ENCODE data around the gene SETD2. TPM values are rescaled to one million over a fixed set of nuclear protein-coding genes. Genes with fewer than 3 reads are reported as not detected.

The SETD2 gene
- total and polyA plus RNA-seq, 2 experiments from 2014 or later: 11.9 to 37.8 TPM

DNA sequence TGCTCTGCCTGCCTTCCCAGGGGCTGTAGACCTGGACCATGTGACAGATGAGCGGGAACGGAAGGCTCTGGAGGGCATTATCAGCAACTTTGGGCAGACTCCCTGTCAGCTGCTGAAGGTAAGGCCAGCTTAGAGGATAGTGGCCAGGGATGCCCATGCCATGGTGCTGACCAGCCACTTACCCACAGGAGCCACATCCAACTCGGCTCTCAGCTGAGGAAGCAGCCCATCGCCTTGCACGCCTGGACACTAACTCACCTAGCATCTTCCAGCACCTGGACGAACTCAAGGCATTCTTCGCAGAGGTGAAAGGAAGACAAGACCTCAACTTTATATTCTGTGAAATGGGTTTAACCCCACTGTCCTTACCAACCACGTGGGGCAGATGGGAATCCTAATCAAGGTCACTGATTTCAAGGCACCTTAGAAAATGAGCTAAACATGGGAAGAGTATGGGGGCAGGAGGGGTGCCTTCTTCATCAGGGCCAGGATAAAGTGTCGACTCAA is 157.7 kb downstream of the SETD2 start:
- no peak for TF ChIP-seq EZH2 (IDR thresholded peaks at IDR 0.05; ENCODE audit: borderline replicate concordance)
- no peak for TF ChIP-seq EZH2phosphoT487 (IDR thresholded peaks at IDR 0.05; ENCODE audit: low read depth, severe bottlenecking, unreplicated experiment)
- TF ChIP-seq, protein P1, sequence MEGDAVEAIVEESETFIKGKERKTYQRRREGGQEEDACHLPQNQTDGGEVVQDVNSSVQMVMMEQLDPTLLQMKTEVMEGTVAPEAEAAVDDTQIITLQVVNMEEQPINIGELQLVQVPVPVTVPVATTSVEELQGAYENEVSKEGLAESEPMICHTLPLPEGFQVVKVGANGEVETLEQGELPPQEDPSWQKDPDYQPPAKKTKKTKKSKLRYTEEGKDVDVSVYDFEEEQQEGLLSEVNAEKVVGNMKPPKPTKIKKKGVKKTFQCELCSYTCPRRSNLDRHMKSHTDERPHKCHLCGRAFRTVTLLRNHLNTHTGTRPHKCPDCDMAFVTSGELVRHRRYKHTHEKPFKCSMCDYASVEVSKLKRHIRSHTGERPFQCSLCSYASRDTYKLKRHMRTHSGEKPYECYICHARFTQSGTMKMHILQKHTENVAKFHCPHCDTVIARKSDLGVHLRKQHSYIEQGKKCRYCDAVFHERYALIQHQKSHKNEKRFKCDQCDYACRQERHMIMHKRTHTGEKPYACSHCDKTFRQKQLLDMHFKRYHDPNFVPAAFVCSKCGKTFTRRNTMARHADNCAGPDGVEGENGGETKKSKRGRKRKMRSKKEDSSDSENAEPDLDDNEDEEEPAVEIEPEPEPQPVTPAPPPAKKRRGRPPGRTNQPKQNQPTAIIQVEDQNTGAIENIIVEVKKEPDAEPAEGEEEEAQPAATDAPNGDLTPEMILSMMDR (IDR thresholded peaks at IDR 0.05; ENCODE audit: poor library complexity): no peak
- Histone ChIP-seq H3K4me1 (ENCODE audit: insufficient read depth) (peaks cover 8% of the 10 kb centered on the region), H4K20me1 (ENCODE audit: insufficient read depth, poor library complexity, severe bottlenecking) (no peaks in the 10 kb centered on the region), H3K27me3 (no peaks in the 10 kb centered on the region), H3K9me2 (replicated peaks; ENCODE audit: insufficient read depth) (no peaks in the 10 kb centered on the region), H3K4me2 (no peak overlapping the region), H3K79me2 (no peaks in the 10 kb centered on the region), H2AFZ (no peak overlapping the region), H3K36me3 (replicated peaks; ENCODE audit: insufficient read depth, low read depth) (no peaks in the 10 kb centered on the region), H3K9me3 (ENCODE audit: low read depth) (no peaks in the 10 kb centered on the region), H3K4me3 (no peak overlapping the region), H3K27ac (no peak overlapping the region)
- no peak for DNase-seq (ENCODE audit: low spot score)
- WGBS (ENCODE audit: low lambda C conversion rate, missing lambda C conversion rate): 96% methylated on average over 9 of the region's 9 CpGs

DNA sequence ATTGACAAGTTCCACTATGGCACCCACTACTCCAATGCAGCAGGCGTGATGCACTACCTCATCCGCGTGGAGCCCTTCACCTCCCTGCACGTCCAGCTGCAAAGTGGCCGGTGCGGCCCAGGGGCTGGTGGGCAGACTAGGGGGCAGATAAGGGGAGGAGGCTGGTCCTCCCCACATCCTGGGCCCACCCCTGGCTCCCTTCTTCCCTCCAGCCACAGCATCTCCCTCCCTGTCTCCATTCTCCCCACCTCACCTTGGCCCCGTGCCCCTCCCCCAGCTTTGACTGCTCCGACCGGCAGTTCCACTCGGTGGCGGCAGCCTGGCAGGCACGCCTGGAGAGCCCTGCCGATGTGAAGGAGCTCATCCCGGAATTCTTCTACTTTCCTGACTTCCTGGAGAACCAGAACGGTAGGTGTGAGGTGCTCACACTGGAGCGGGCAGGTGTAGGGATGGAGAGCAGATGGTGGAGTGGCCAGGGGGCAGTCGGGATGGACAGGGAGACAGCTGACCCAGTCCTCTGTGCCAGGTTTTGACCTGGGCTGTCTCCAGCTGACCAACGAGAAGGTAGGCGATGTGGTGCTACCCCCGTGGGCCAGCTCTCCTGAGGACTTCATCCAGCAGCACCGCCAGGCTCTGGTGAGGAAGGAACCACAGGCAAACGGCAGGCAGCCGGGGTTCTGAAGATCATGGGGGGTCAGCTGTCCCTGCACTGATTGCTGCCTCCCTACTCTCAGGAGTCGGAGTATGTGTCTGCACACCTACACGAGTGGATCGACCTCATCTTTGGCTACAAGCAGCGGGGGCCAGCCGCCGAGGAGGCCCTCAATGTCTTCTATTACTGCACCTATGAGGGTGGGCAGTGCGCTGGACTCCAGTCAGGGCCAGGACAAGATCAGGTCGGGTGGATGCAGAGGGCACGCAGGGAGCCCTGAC is 158.4 kb downstream of the SETD2 start:
- Histone ChIP-seq H3K79me2 (no peaks in the 10 kb centered on the region), H3K4me3 (no peak overlapping the region), H4K20me1 (ENCODE audit: insufficient read depth, poor library complexity, severe bottlenecking) (no peaks in the 10 kb centered on the region), H3K27me3 (no peaks in the 10 kb centered on the region), H3K36me3 (replicated peaks; ENCODE audit: insufficient read depth, low read depth) (no peaks in the 10 kb centered on the region), H2AFZ (no peak overlapping the region), H3K4me2 (no peak overlapping the region), H3K9me2 (replicated peaks; ENCODE audit: insufficient read depth) (no peaks in the 10 kb centered on the region), H3K9me3 (ENCODE audit: low read depth) (no peaks in the 10 kb centered on the region), H3K4me1 (ENCODE audit: insufficient read depth) (peaks cover 8% of the 10 kb centered on the region), H3K27ac (no peak overlapping the region)
- TF ChIP-seq EZH2phosphoT487 (IDR thresholded peaks at IDR 0.05; ENCODE audit: low read depth, severe bottlenecking, unreplicated experiment) (no peak), EZH2 (IDR thresholded peaks at IDR 0.05; ENCODE audit: borderline replicate concordance) (no peak)
- TF ChIP-seq, protein P1 (IDR thresholded peaks at IDR 0.05; ENCODE audit: poor library complexity): no peak
- WGBS (ENCODE audit: low lambda C conversion rate, missing lambda C conversion rate): 86% methylated on average over 27 of the region's 32 CpGs
- DNase-seq (ENCODE audit: low spot score): no peak

DNA sequence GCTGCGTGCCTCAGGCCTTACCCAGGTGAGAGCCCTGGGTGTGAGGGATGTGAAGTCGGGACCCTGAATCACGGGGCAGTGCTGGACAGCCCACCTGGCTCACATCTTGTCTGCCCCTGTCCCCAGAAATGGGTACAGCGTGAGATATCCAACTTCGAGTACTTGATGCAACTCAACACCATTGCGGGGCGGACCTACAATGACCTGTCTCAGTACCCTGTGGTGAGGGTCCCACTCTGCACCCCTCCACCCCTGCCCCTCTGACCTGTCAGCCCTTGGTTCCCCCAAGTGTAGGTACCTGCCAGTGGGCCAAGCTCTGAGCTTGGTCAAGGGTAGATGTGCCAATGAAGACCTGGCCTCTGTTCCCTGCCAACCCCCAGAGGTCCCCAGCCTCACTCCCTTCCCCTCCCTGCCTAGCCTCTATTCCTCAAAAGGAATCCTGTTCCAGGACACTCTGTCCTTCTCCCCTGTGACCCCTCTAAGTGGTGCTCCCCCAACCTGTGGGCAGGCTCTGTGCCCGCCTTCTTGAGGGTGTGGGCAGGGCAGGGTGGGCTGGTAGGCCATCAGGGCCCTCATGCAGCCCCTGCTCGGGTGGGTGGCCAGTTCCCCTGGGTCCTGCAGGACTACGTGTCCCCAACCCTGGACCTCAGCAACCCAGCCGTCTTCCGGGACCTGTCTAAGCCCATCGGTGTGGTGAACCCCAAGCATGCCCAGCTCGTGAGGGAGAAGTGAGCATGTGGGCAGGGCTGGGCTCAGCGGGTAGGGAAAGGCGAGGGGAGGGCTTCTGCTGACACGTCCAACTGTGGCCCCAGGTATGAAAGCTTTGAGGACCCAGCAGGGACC is 159.3 kb downstream of the SETD2 start:
- no peak overlapping the region for H3K27ac ChIP-seq
- no peak overlapping the region for H3K4me2 ChIP-seq
- no peaks in the 10 kb centered on the region for H3K27me3 ChIP-seq
- no peaks in the 10 kb centered on the region for H3K9me2 ChIP-seq (replicated peaks; ENCODE audit: insufficient read depth)
- no peak for DNase-seq (ENCODE audit: low spot score)
- H4K20me1 ChIP-seq (ENCODE audit: insufficient read depth, poor library complexity, severe bottlenecking): no peaks in the 10 kb centered on the region
- no peak overlapping the region for H3K4me3 ChIP-seq
- no peak overlapping the region for H2AFZ ChIP-seq
- H3K9me3 ChIP-seq (ENCODE audit: low read depth): no peaks in the 10 kb centered on the region
- TF ChIP-seq EZH2phosphoT487 (IDR thresholded peaks at IDR 0.05; ENCODE audit: low read depth, severe bottlenecking, unreplicated experiment) (no peak), EZH2 (IDR thresholded peaks at IDR 0.05; ENCODE audit: borderline replicate concordance) (no peak)
- TF ChIP-seq, protein P1 (IDR thresholded peaks at IDR 0.05; ENCODE audit: poor library complexity): no peak
- no peaks in the 10 kb centered on the region for H3K36me3 ChIP-seq (replicated peaks; ENCODE audit: insufficient read depth, low read depth)
- peaks cover under 1% of the 10 kb centered on the region for H3K4me1 ChIP-seq (ENCODE audit: insufficient read depth)
- WGBS (ENCODE audit: low lambda C conversion rate, missing lambda C conversion rate): 94% methylated on average over 17 of the region's 17 CpGs
- H3K79me2 ChIP-seq: no peaks in the 10 kb centered on the region
